IPS DF 4.7 (cell line): ENCODE measurements around the gene ZNF605.
"Not testable (repeated sequence)": the region's sequence is repeated elsewhere in the genome, so short reads cannot be mapped to it uniquely, and the experiment has no call there.

Experiments
- DNase-seq: peaks from one replicate; pipeline ENCODE4 v3.0.0-alpha.2; 2013; ENCODE audit warnings: low spot score; ENCODE audit errors: extremely low read depth

ZNF605 gene

DNA sequence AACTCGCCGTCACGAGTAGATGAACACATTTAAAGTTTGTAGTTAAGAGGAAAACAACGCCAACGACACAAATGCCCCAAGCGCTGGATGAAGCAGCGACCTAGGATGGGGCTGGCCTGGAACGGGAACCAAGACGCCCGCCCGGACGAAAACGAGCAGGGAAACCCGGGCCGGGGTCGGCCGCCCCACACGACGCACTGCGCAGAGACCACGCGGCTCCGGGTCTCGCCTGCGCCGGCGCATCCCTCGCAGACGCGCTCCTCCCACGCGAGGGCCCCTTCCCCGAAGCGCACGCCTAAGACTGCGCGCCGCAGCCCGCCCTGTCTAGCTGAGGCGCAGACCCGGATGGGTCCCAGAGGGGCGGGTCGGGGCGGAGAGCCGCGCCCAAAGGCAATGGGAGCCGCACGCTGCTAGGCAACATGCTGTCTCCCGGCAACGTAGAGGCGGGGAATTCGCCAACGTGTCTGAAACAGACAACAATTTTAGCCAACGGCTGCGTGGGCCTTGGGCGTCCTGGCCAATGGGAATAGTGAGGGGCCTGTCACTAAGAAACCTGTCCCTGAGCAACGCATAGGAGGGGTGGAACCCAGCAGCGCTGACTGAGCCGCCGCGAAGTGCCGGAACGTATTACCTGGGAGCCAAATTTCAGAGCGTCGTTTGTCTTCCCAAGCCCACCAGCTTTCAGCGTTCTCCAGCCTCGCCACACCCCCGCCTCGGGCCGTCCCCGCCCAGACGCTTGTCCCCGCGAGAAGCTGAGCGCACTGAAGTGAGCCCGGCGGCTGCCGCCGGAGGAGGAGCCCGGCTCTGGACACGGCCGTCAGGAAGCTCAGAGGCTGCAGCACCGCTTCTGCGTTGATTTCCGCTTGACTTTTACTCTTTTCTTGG lies 47.7 kb downstream of the ZNF605 start:
- DNase-seq: peak; percentile 98

GRCh38 chr12:132907789-132908144 lies 48.3 kb downstream of the ZNF605 start:
- DNase-seq: not testable (repeated sequence)

- DNase-seq: no peak
These were observed 48.9 kb downstream of the ZNF605 start for GRCh38 chr12:132907216-132907615.

DNA sequence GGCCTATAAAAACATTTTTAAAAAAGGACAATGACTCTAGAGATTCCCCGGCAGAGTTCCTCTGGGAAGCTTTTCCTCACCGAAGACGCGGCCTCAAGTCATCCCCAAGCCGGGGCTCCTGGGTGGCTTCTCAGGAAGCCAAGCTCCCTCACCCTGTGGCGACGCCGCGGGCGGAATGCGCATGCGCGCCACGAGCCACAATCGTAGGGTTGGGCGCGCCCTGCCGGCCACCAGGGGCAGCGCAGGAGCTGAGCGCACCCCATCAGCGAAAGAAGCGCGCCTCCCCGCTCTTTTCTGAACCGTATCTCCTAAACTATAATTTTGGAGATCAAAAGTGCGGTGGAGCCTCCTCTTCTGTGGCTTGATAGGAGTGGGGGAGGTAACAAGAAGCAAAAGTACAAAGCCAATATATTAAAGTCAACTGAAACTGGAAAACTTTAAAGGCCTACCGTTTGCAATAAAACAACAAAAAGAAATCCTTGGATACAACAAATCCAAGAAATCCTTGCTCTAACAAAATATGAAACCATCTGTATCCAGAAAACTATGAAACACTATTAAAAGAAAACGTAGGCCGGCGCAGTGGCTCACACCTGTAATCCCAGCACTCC lies 51.3 kb downstream of the ZNF605 start:
- DNase-seq: no peak

GRCh38 chr12:132899033-132899432 lies 57.1 kb downstream of the ZNF605 start:
- DNase-seq: no peak

- no peak for DNase-seq
These were observed 67.3 kb downstream of the ZNF605 start for GRCh38 chr12:132888852-132889251.

- peak; percentile 92 for DNase-seq
These were observed 68.4 kb downstream of the ZNF605 start, which contains the start of gene CHFR for GRCh38 chr12:132887513-132888351. Gene CHFR (minus strand): TSS chr12:132887605. CDS start chr12:132887328, 277 bp downstream.

- no peak for DNase-seq
These were observed 69.3 kb downstream of the ZNF605 start for GRCh38 chr12:132886529-132887477.

GRCh38 chr12:132881818-132882217 lies 74.3 kb downstream of the ZNF605 start:
- no peak for DNase-seq

DNA sequence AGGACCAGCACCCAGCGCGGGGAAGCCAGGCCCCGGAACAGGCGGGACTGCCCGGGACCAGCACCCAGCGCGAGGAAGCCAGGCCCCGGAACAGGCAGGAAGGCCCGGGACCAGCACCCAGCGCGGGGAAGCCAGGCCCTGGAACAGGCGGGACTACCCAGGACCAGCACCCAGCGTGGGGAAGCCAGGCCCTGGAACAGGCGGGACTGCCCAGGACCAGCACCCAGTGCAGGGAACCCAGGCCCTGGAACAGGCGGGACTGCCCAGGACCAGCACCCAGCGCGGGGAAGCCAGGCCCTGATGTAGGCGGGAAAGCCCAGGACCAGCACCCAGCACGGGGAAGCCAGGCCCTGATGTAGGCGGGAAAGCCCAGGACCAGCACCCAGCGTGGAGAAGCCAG lies 81.5 kb downstream of the ZNF605 start:
- DNase-seq: not testable (repeated sequence)

- no peak for DNase-seq
These were observed 81.9 kb downstream of the ZNF605 start for GRCh38 chr12:132874175-132874574.

DNA sequence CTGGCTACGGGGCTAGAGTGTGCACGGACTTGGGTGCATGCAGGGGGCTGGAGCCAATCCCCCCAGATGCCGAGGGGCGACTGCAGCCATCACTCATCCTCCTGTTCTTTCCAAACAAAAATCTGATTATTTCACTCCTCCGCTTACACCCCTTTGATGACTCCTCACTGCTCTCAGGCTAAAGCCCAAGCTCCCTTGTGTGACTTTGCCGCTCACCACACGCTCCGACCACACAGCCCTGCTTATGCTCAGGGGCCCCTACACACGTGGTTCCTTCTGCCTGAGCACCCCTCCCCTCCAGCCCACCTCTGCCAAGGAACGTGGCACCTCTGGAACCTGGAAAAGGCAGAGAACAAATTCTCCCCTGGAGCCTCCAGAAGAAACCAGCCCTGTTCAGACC lies 82.4 kb downstream of the ZNF605 start:
- DNase-seq: no peak

GRCh38 chr12:132872975-132873421 lies 83.1 kb downstream of the ZNF605 start:
- no peak for DNase-seq

GRCh38 chr12:132872073-132872855 lies 83.8 kb downstream of the ZNF605 start:
- no peak for DNase-seq

- DNase-seq: no peak
These were observed 86.6 kb downstream of the ZNF605 start for GRCh38 chr12:132869551-132869950.
